HepG2 (cell line): Measurements from ENCODE around the gene KCNA1. TPM values are rescaled to one million over a fixed set of nuclear protein-coding genes. Genes with fewer than 3 reads are reported as not detected.

Experiments
- ATAC-seq: fragments of 200-7000 bp; cut with Tn5 transposase; 3 replicates; pipeline ENCODE4 v1.9.1; 2020; ENCODE audit warnings: mild to moderate bottlenecking, moderate library complexity
- BruUV-seq: library from RNA; stranded (reverse); fragments of 400-500 nt; replicated peaks from 2 replicates; lab custom pipeline; 2021; lab: Mats Ljungman, UMichigan
- CTCF ChIA-PET: fragments of 300-600 bp; formaldehyde crosslinking; extraction: SDS; loops from one replicate; lab custom pipeline; 2021; ENCODE audit warnings: low total read pairs, inconsistent platforms, low intra/inter-chr PET ratio; lab: Yijun Ruan, JAX
- POLR2A ChIA-PET: fragments of 350-600 bp; sonication (Branson Sonifier 250); formaldehyde crosslinking; loops from one replicate; lab custom pipeline; 2020; ENCODE audit warnings: antibody characterized with exemption, inconsistent platforms; lab: Yijun Ruan, JAX
- DNase-seq: peaks from one replicate; pipeline ENCODE4 v3.0.0-alpha.2; 2015; ENCODE audit warnings: low spot score
- FAIRE-seq: peaks from 3 replicates; lab custom pipeline; 2011; peaks lifted over from hg19 to GRCh38; lab: Jason Lieb, UNC
- H2AFZ ChIP-seq: one replicate; pipeline ENCODE4 v1.6.1; 2011; ENCODE audit warnings: low read length, inconsistent platforms
- H3K27ac ChIP-seq: fragments of 300-600 bp; 3 replicates; pipeline ENCODE4 v1.8.0; 2011; ENCODE audit warnings: mixed run types, mild to moderate bottlenecking, mixed read lengths, low read length, inconsistent platforms; ENCODE audit not compliant: insufficient read depth; ENCODE audit errors: extremely low read length
- H3K27me3 ChIP-seq, 2 experiments: fragments of 200-600 bp in 1 of 2; 2 replicates in 1 of 2; 3 replicates in 1 of 2; pipeline versions ENCODE4 v1.6.0 to v1.8.0; 2011; ENCODE audit warnings: low read length in 2 of 2, mild to moderate bottlenecking in 2 of 2, moderate library complexity in 2 of 2, inconsistent platforms in 1 of 2; ENCODE audit not compliant: insufficient read depth in 2 of 2, control insufficient read depth in 1 of 2
- H3K36me3 ChIP-seq, 2 experiments: fragments of 200-600 bp in 1 of 2; replicated peaks in 1 of 2; 2 replicates in 1 of 2; 3 replicates in 1 of 2; pipeline versions ENCODE4 v1.5.1 to v1.8.0; 2011; ENCODE audit warnings: low read length in 2 of 2, inconsistent platforms in 1 of 2; ENCODE audit not compliant: insufficient read depth in 2 of 2, control insufficient read depth in 1 of 2
- H3K4me1 ChIP-seq: 2 replicates; pipeline ENCODE4 v1.5.1; 2012; ENCODE audit warnings: low read length, inconsistent platforms; ENCODE audit not compliant: insufficient read depth
- H3K4me2 ChIP-seq: 2 replicates; pipeline ENCODE4 v1.6.0; 2011; ENCODE audit warnings: low read depth, low read length, inconsistent platforms
- H3K4me3 ChIP-seq, 3 experiments: fragments of 200-600 bp in 1 of 3; sonication (generic), shearing (Covaris generic) in 1 of 3; replicated peaks in 1 of 3; 2 replicates each; pipeline ENCODE4 v1.5.1; 2011 to 2016; ENCODE audit warnings: low read length in 3 of 3, inconsistent platforms in 2 of 3, low read depth in 2 of 3, mild to moderate bottlenecking in 2 of 3, control low read depth in 1 of 3, mixed read lengths in 1 of 3; ENCODE audit not compliant: insufficient read depth in 1 of 3
- H3K79me2 ChIP-seq: one replicate; pipeline ENCODE4 v1.6.1; 2011; ENCODE audit warnings: low read length, inconsistent platforms; ENCODE audit not compliant: insufficient read depth
- H3K9ac ChIP-seq: 2 replicates; pipeline ENCODE4 v1.6.0; 2011; ENCODE audit warnings: mild to moderate bottlenecking, low read depth, low read length, inconsistent platforms; ENCODE audit not compliant: insufficient read depth
- H3K9me3 ChIP-seq: 2 replicates; pipeline ENCODE4 v1.5.1; 2012; ENCODE audit warnings: mild to moderate bottlenecking, low read length
- H4K20me1 ChIP-seq: 2 replicates; pipeline ENCODE4 v1.6.0; 2011; ENCODE audit warnings: inconsistent platforms, mild to moderate bottlenecking, low read length, moderate library complexity; ENCODE audit not compliant: insufficient read depth
- CEBPB ChIP-seq: IDR thresholded peaks from 2 replicates; pipeline ENCODE4 v1.6.1; 2011; ENCODE audit warnings: low read depth, low read length, improper control_type of control experiment, borderline replicate concordance
- GATAD2A ChIP-seq: IDR thresholded peaks from 2 replicates; pipeline ENCODE4 v1.6.1; 2016
- NFIC ChIP-seq: IDR thresholded peaks from 2 replicates; pipeline ENCODE4 v1.6.1; 2012; ENCODE audit warnings: mild to moderate bottlenecking, low read length, inconsistent platforms
- SP140L ChIP-seq: sonication (generic); formaldehyde crosslinking; IDR thresholded peaks from 2 replicates; pipeline ENCODE4 v1.4.0; 2020; ENCODE audit warnings: missing genetic modification reagents, borderline replicate concordance
- ZNF383 ChIP-seq: sonication (generic); formaldehyde crosslinking; IDR thresholded peaks from 2 replicates; pipeline ENCODE4 v1.4.0; 2020; ENCODE audit warnings: missing genetic modification reagents, mild to moderate bottlenecking, borderline replicate concordance
- ZNF484 ChIP-seq: sonication (generic); formaldehyde crosslinking; IDR thresholded peaks from 2 replicates; pipeline ENCODE4 v1.5.1; 2020; ENCODE audit warnings: mild to moderate bottlenecking, low read depth, missing genetic modification reagents, borderline replicate concordance
- ZNF724P ChIP-seq: sonication (generic); formaldehyde crosslinking; IDR thresholded peaks from 2 replicates; pipeline ENCODE4 v1.8.0; 2022; ENCODE audit warnings: missing genetic modification reagents, borderline replicate concordance
- WGBS: methylation state at CpG from one replicate; pipeline ENCODE4 v1.1.6; 2017; ENCODE audit warnings: low lambda C conversion rate; 5-methylcytosine and 5-hydroxymethylcytosine counted together
- in situ Hi-C: cut with HindIII; loops from 2 replicates; pipeline ENCODE4 v1.10.0; 2017; ENCODE audit warnings: low pct_unique_long_range_greater_than_20kb; ENCODE audit not compliant: extremely low pct_ligation_motif_present
- intact Hi-C: fragments of 100-400 bp; cut with micrococcal nuclease; formaldehyde crosslinking; loops from one replicate; pipeline ENCODE4 v1.10.0; 2022; ENCODE audit not compliant: unreplicated experiment
- polyA plus RNA-seq, 8 experiments: library from polyadenylated mRNA; depleted of rRNA in 3 of 8; stranded (reverse) in 7 of 8; unstranded in 1 of 8; fragments of >200 nt; fragmentation: Illumina TruSeq in 4 of 8; extraction: Trizol in 4 of 8; gene quantifications; 2 replicates each; pipeline versions ENCODE4 v1.2.1 to v1.2.3, GENCODE V29; 2011 to 2016; ENCODE audit warnings: low read depth in 4 of 8, missing spikeins in 1 of 8, mixed read lengths in 1 of 8; ENCODE audit not compliant: insufficient read depth in 1 of 8
- total RNA-seq, 5 experiments: library from RNA; depleted of rRNA; stranded (reverse); fragments of >200 nt; fragmentation: Illumina TruSeq; extraction: Trizol; gene quantifications; 2 replicates each; pipeline ENCODE4 v1.2.3, GENCODE V29; 2016; ENCODE audit warnings: low read depth in 1 of 5
- TF ChIP-seq, protein P1 (sequence below): sonication (generic); formaldehyde crosslinking; IDR thresholded peaks from 2 replicates; pipeline ENCODE4 v1.4.0; 2020; ENCODE audit warnings: missing genetic modification reagents
- TF ChIP-seq, protein P2 (sequence below): sonication (generic); formaldehyde crosslinking; IDR thresholded peaks from 2 replicates; pipeline ENCODE4 v1.9.0; 2021; ENCODE audit warnings: missing genetic modification reagents, mild to moderate bottlenecking, borderline replicate concordance
- TF ChIP-seq, protein P3 (sequence below), 2 experiments: sonication (generic) in 1 of 2; formaldehyde crosslinking in 1 of 2; IDR thresholded peaks; 2 replicates each; pipeline versions ENCODE4 v1.4.0 to v1.6.1; 2018 to 2020; ENCODE audit warnings: missing genetic modification reagents in 2 of 2, borderline replicate concordance in 1 of 2, low read depth in 1 of 2, mild to moderate bottlenecking in 1 of 2, missing biosample characterization in 1 of 2
- TF ChIP-seq, protein P4 (sequence below): sonication (generic); formaldehyde crosslinking; IDR thresholded peaks from 2 replicates; pipeline ENCODE4 v1.9.0; 2022; ENCODE audit warnings: missing genetic modification reagents, mild to moderate bottlenecking, borderline replicate concordance
- TF ChIP-seq, protein P5 (sequence below): sonication (generic); formaldehyde crosslinking; conservative IDR thresholded peaks from 2 replicates; pipeline ENCODE4 v1.8.0; 2022; ENCODE audit warnings: missing genetic modification reagents

Gene KCNA1
- total and polyA plus RNA-seq, 2 of the 13 experiments (the other 11 are each of a cell fraction or from before 2014, with no cell fraction given), result not detected

DNA sequence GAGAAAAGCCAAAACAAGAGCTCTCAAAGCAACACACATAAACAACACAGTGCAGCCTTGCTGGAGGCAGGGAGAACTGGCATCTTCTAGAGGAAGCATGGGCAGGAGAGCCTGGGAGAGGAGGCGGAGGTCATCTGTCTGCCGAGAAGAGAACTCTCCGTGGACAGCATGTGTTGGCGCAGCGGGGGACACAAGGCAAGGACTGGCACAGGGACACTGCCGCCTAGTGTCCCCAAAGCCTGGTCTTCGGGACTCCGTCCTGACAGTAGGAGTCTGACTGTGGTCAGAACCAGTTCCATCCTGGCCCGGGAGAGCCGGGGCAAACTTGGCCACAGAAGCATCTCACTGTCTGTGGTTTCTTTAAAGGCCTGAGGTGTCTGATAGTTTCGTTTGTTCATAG, 47.3 kb downstream of the KCNA1 start:
- H3K79me2 ChIP-seq, result no peaks in the 10 kb centered on the region
- no peak overlapping the region for H3K27ac ChIP-seq
- H3K4me1 ChIP-seq, result no peaks in the 10 kb centered on the region
- no peak overlapping the region for H3K4me2 ChIP-seq
- no peaks in the 10 kb centered on the region for H3K36me3 ChIP-seq
- no TSS peak for BruUV-seq
- H3K27me3 ChIP-seq, result peaks cover 3 to 24% of the 10 kb centered on the region in 2 experiments; a peak in 2 of 5 replicates
- no peak for DNase-seq
- no peaks in the 10 kb centered on the region for H4K20me1 ChIP-seq
- intact Hi-C loops (no loop called here), in situ Hi-C loops (no loop called here)
- FAIRE-seq, result no peak
- H3K4me3 ChIP-seq, result no peak overlapping the region
- no peaks in the 10 kb centered on the region for H3K9me3 ChIP-seq
- TF ChIP-seq ZNF484 (CRISPR knock-in tag) (no peak), CEBPB (no peak), NFIC (no peak), SP140L (CRISPR knock-in tag) (no peak), GATAD2A (no peak), ZNF383 (CRISPR knock-in tag) (no peak), ZNF724P (CRISPR knock-in tag) (no peak)
- TF ChIP-seq, protein P1, sequence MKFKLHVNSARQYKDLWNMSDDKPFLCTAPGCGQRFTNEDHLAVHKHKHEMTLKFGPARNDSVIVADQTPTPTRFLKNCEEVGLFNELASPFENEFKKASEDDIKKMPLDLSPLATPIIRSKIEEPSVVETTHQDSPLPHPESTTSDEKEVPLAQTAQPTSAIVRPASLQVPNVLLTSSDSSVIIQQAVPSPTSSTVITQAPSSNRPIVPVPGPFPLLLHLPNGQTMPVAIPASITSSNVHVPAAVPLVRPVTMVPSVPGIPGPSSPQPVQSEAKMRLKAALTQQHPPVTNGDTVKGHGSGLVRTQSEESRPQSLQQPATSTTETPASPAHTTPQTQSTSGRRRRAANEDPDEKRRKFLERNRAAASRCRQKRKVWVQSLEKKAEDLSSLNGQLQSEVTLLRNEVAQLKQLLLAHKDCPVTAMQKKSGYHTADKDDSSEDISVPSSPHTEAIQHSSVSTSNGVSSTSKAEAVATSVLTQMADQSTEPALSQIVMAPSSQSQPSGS, result no peak
- TF ChIP-seq, protein P2, sequence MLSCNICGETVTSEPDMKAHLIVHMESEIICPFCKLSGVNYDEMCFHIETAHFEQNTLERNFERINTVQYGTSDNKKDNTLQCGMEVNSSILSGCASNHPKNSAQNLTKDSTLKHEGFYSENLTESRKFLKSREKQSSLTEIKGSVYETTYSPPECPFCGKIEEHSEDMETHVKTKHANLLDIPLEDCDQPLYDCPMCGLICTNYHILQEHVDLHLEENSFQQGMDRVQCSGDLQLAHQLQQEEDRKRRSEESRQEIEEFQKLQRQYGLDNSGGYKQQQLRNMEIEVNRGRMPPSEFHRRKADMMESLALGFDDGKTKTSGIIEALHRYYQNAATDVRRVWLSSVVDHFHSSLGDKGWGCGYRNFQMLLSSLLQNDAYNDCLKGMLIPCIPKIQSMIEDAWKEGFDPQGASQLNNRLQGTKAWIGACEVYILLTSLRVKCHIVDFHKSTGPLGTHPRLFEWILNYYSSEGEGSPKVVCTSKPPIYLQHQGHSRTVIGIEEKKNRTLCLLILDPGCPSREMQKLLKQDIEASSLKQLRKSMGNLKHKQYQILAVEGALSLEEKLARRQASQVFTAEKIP (CRISPR knock-in tag), result no peak
- TF ChIP-seq, protein P3, sequence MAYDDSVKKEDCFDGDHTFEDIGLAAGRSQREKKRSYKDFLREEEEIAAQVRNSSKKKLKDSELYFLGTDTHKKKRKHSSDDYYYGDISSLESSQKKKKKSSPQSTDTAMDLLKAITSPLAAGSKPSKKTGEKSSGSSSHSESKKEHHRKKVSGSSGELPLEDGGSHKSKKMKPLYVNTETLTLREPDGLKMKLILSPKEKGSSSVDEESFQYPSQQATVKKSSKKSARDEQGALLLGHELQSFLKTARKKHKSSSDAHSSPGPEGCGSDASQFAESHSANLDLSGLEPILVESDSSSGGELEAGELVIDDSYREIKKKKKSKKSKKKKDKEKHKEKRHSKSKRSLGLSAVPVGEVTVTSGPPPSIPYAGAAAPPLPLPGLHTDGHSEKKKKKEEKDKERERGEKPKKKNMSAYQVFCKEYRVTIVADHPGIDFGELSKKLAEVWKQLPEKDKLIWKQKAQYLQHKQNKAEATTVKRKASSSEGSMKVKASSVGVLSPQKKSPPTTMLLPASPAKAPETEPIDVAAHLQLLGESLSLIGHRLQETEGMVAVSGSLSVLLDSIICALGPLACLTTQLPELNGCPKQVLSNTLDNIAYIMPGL (CRISPR knock-in tag; IDR thresholded peaks at IDR 0.05; ENCODE audit: borderline replicate concordance in 1 of 2, low read depth in 1 of 2), result no peak
- TF ChIP-seq, protein P4, sequence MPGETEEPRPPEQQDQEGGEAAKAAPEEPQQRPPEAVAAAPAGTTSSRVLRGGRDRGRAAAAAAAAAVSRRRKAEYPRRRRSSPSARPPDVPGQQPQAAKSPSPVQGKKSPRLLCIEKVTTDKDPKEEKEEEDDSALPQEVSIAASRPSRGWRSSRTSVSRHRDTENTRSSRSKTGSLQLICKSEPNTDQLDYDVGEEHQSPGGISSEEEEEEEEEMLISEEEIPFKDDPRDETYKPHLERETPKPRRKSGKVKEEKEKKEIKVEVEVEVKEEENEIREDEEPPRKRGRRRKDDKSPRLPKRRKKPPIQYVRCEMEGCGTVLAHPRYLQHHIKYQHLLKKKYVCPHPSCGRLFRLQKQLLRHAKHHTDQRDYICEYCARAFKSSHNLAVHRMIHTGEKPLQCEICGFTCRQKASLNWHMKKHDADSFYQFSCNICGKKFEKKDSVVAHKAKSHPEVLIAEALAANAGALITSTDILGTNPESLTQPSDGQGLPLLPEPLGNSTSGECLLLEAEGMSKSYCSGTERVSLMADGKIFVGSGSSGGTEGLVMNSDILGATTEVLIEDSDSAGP, result no peak
- TF ChIP-seq, protein P5, sequence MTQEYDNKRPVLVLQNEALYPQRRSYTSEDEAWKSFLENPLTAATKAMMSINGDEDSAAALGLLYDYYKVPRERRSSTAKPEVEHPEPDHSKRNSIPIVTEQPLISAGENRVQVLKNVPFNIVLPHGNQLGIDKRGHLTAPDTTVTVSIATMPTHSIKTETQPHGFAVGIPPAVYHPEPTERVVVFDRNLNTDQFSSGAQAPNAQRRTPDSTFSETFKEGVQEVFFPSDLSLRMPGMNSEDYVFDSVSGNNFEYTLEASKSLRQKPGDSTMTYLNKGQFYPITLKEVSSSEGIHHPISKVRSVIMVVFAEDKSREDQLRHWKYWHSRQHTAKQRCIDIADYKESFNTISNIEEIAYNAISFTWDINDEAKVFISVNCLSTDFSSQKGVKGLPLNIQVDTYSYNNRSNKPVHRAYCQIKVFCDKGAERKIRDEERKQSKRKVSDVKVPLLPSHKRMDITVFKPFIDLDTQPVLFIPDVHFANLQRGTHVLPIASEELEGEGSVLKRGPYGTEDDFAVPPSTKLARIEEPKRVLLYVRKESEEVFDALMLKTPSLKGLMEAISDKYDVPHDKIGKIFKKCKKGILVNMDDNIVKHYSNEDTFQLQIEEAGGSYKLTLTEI, result no peak
- CTCF ChIA-PET, result no interaction called here
- no peak overlapping the region for H3K9ac ChIP-seq
- POLR2A ChIA-PET, result no interaction called here
- ATAC-seq, result peak; percentile 66
- H2AFZ ChIP-seq, result no peak overlapping the region
- 22% methylated on average over 7 of the region's 11 CpGs for WGBS
